DMS153 (cell line): ENCODE data around the gene TUBB8B.
"Not testable (repeated sequence)": the region's sequence is repeated elsewhere in the genome, so short reads cannot be mapped to it uniquely, and the experiment has no call there.

Experiments
- DNase-seq: peaks from one replicate; lab custom pipeline; 2025; lab: John Stamatoyannopoulos, UW

The TUBB8B gene

GRCh38 chr18:12773-13172 is 36.6 kb downstream of the TUBB8B start:
- DNase-seq = not testable (repeated sequence)

GRCh38 chr18:11383-12274 is 37.8 kb downstream of the TUBB8B start:
- not testable (repeated sequence) for DNase-seq

GRCh38 chr18:10624-11184 is 38.7 kb downstream of the TUBB8B start:
- not testable (repeated sequence) for DNase-seq

GRCh38 chr18:9937-10336 is 39.5 kb downstream of the TUBB8B start:
- DNase-seq = not testable (repeated sequence)
